ENCODE data around the gene ZIC2. TPM values are rescaled to one million over a fixed set of nuclear protein-coding genes. Genes with fewer than 3 reads are reported as not detected.

ZIC2 gene
- total RNA-seq, 1 donor from 2014 or later = 177 TPM

DNA sequence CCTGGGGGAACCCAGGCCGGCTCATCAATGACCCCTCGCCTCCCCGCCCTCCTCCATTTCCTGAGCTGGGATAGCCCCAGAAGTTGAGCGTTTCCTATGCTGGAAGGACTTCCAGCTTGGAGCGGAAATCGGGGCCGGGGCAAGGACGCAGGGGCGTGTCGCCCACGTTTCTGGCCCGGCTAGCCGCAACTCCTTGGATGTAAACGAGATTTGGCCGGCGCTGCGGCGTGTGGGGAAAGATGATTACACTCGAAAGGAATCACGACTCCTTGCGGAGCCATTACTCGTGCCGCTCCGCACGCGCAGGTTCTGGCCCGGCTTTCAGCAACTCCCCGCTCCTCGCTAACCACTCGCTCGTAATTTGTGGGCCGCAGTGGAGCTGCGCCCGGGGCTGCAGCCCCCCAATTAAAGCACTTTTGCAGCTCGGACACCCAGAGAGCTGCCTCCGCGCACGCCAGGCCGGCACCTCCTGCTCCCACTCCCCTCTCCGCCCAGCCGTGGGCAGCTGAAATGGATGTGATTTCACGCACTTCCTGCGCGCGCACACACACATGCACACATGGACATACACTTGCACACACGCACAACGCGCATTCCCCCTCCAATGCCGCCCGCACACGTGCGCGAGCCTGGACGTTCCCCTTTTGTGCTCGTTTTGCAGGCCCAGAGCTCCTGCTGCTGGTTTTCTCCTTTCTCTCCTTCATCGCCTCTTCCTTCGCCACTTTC is 25.7 kb upstream of the ZIC2 start:
- H3K4me1 Mint-ChIP-seq (ENCODE audit: unreplicated experiment) = peaks cover 47% of the 10 kb centered on the region
- H3K9me3 Mint-ChIP-seq (ENCODE audit: unreplicated experiment) = no peaks in the 10 kb centered on the region
- H3K4me3 Mint-ChIP-seq (ENCODE audit: unreplicated experiment) = no peak overlapping the region

DNA sequence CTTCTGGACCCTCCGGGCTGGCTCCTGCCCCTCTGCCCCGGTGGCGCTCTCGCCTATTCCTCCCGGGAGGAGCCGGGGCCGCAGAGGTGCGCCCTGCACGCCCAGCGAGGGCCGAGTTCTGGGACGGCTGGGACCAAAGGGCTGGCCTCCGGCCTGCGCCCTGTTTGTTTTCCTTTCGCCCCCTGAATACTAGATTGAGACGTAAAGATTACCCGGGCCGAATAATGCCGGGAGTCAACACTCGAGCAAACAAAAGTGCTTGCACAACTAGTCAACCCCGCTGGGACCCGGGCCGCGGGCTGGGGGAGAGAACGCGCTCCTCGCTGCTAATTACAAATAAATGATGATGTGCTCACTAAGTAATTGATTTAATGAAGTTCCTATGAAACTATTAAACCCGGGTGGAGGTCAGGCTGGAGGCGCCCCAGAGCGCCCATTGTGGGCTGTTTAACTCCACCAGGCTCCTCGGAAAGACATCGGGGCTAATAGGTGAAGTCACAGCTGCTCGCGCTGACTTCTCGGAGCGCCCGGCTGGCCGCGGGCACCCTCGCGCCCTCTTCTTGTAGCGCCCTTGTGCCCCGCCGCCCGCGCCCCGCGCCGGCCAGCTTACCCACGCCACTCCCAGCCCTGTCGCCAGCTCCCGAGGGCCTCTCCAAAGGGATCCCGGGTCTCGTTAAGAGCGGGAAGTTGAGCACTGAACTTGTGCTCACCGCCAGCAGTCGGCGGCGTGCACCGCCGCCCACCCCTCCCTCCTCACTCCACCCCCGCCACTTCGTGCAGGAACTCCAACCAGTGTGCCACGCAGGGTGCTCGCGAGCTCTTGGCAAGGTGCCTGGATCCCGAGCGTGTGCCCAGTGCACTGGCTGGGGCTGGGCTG is 24.9 kb upstream of the ZIC2 start:
- Mint-ChIP-seq H3K27me3 (ENCODE audit: unreplicated experiment) (peaks cover 8% of the 10 kb centered on the region), H3K27ac (ENCODE audit: unreplicated experiment) (no peak overlapping the region), H3K4me1 (ENCODE audit: unreplicated experiment) (peaks cover 46% of the 10 kb centered on the region), H3K4me3 (ENCODE audit: unreplicated experiment) (no peak overlapping the region), H3K36me3 (ENCODE audit: unreplicated experiment) (no peaks in the 10 kb centered on the region), H3K9me3 (ENCODE audit: unreplicated experiment) (no peaks in the 10 kb centered on the region)
- TF ChIP-seq, protein P1, sequence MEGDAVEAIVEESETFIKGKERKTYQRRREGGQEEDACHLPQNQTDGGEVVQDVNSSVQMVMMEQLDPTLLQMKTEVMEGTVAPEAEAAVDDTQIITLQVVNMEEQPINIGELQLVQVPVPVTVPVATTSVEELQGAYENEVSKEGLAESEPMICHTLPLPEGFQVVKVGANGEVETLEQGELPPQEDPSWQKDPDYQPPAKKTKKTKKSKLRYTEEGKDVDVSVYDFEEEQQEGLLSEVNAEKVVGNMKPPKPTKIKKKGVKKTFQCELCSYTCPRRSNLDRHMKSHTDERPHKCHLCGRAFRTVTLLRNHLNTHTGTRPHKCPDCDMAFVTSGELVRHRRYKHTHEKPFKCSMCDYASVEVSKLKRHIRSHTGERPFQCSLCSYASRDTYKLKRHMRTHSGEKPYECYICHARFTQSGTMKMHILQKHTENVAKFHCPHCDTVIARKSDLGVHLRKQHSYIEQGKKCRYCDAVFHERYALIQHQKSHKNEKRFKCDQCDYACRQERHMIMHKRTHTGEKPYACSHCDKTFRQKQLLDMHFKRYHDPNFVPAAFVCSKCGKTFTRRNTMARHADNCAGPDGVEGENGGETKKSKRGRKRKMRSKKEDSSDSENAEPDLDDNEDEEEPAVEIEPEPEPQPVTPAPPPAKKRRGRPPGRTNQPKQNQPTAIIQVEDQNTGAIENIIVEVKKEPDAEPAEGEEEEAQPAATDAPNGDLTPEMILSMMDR (IDR thresholded peaks at IDR 0.05) = no peak
- DNase-seq (ENCODE audit: extremely low spot score, unreplicated experiment) = no peak

More for the DNA sequence above, 25.7 kb upstream of the ZIC2 start:
- no peak for DNase-seq (ENCODE audit: extremely low spot score, unreplicated experiment)
- Mint-ChIP-seq H3K36me3 (ENCODE audit: unreplicated experiment) (no peaks in the 10 kb centered on the region), H3K27me3 (ENCODE audit: unreplicated experiment) (peaks cover 8% of the 10 kb centered on the region), H3K27ac (ENCODE audit: unreplicated experiment) (no peak overlapping the region)
- TF ChIP-seq, protein P1 (IDR thresholded peaks at IDR 0.05) = no peak

DNA sequence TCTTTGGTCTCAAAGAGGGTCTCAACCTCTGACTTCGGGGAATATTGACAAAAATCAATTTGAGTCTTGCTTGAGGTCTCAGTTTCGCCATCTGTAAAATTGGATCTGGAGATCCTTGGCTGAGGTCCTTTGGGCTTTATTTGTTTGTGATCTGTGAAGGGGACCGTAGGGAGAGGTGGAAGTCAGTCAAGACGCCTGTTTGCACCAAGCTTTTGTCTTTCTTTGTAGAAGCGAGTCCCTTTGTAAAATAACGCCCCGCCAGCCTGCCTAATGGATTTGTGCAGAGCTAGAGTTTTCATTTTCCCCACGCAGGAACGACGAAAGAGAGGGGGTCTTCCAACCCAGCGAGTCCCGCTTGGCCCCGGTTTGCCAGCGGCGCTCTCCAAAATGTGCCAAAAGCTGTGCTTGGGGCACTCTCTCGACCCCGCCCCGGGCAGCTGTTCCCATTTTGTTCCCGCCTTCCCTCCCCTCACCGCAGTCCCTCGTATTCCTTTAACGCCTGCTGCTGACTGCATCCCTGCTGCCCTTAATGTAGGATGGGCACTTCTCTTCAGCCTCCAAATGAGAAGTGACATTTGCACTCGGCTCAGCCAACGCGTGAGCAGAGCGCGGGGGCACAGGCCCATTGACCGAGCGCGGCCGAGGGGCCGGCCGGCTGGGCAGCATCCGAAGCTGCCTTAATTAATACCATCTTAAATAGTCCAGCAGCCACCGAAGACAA is 23.0 kb upstream of the ZIC2 start:
- peaks cover 31% of the 10 kb centered on the region for H3K4me1 Mint-ChIP-seq (ENCODE audit: unreplicated experiment)
- no peak overlapping the region for H3K27ac Mint-ChIP-seq (ENCODE audit: unreplicated experiment)
- H3K27me3 Mint-ChIP-seq (ENCODE audit: unreplicated experiment) = peaks cover 8% of the 10 kb centered on the region
- TF ChIP-seq, protein P1 (IDR thresholded peaks at IDR 0.05) = no peak
- no peak for DNase-seq (ENCODE audit: extremely low spot score, unreplicated experiment)
- no peaks in the 10 kb centered on the region for H3K9me3 Mint-ChIP-seq (ENCODE audit: unreplicated experiment)
- peaks cover 4% of the 10 kb centered on the region for H3K36me3 Mint-ChIP-seq (ENCODE audit: unreplicated experiment)
- peak overlapping the region; percentile 38 for H3K4me3 Mint-ChIP-seq (ENCODE audit: unreplicated experiment)

DNA sequence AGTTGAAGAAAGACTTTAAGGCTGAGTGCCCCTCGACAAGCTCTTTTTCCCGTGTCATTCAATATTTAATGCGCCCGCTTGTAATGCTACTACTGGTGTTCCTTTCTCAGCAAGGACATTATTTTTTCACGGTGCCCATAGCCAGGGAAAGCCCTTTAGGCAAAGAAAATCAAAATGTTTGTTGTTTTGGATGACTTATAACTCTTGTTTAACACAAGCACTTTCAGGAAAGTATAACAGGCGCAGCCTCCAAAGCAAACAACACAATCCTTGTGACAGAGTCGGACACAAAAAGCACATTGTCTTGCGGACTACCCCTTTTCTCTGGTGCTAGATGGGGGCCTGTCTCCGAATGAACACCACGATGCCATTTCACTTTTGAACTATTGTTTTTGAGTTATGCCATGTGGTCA is 22.5 kb upstream of the ZIC2 start:
- H3K27me3 Mint-ChIP-seq (ENCODE audit: unreplicated experiment) = peaks cover 8% of the 10 kb centered on the region
- DNase-seq (ENCODE audit: extremely low spot score, unreplicated experiment) = no peak
- H3K36me3 Mint-ChIP-seq (ENCODE audit: unreplicated experiment) = peaks cover 10% of the 10 kb centered on the region
- peaks cover 27% of the 10 kb centered on the region for H3K4me1 Mint-ChIP-seq (ENCODE audit: unreplicated experiment)
- no peak overlapping the region for H3K27ac Mint-ChIP-seq (ENCODE audit: unreplicated experiment)
- TF ChIP-seq, protein P1 (IDR thresholded peaks at IDR 0.05) = no peak
- H3K4me3 Mint-ChIP-seq (ENCODE audit: unreplicated experiment) = peak overlapping the region; percentile 38
- no peaks in the 10 kb centered on the region for H3K9me3 Mint-ChIP-seq (ENCODE audit: unreplicated experiment)
